Measurements from ENCODE around the gene CFAP52.

CFAP52 gene

GRCh38 chr17:9644910-9645751, 68.7 kb downstream of the CFAP52 start, which contains the start of gene USP43:
Gene USP43 (plus strand): TSS chr17:9645517. CDS start chr17:9645633, 116 bp downstream.
- Histone ChIP-seq H3K9ac (ENCODE audit: low read length) (no peak within 1 kb of the TSS), H3K9me2 (replicated peaks; ENCODE audit: insufficient read depth, low read length) (no peaks in the 10 kb centered on the region), H2AFZ (ENCODE audit: low read length) (peak within 1 kb of the TSS; percentile 43), H3K79me2 (ENCODE audit: low read length) (no peaks in the 10 kb centered on the region), H3K27ac (ENCODE audit: low read length) (no peak within 1 kb of the TSS), H3K9me3 (replicated peaks; ENCODE audit: insufficient read depth, low read length) (no peaks in the 10 kb centered on the region), H3F3A (ENCODE audit: insufficient read depth, low read length) (no peaks in the 10 kb centered on the region), H4K20me1 (ENCODE audit: insufficient read depth, low read length) (no peaks in the 10 kb centered on the region), H3K36me3 (replicated peaks; ENCODE audit: insufficient read depth, low read length) (no peaks in the 10 kb centered on the region), H3K4me1 (ENCODE audit: low read length) (no peaks in the 10 kb centered on the region), H3K4me3 (ENCODE audit: low read length) (peak within 1 kb of the TSS; percentile 31; the same call in 1 of the 2 replicates), H3K4me2 (ENCODE audit: low read depth, low read length) (peak within 1 kb of the TSS; percentile 57; the same call in 1 of the 2 replicates), H3K27me3 (replicated peaks; ENCODE audit: insufficient read depth, low read length) (peaks cover 7% of the 10 kb centered on the region)
- TF ChIP-seq EZH2phosphoT487 (IDR thresholded peaks at IDR 0.05; ENCODE audit: low read length) (no peak), EZH2 (optimal IDR thresholded peaks at IDR 0.05; ENCODE audit: low read depth, low read length) (no peak), CTCF (IDR thresholded peaks at IDR 0.05; ENCODE audit: low read length) (no peak)
- no peak for DNase-seq

GRCh38 chr17:9645851-9646545, 69.6 kb downstream of the CFAP52 start:
- H3F3A ChIP-seq (ENCODE audit: insufficient read depth, low read length), result no peaks in the 10 kb centered on the region
- TF ChIP-seq EZH2phosphoT487 (IDR thresholded peaks at IDR 0.05; ENCODE audit: low read length), result no peak
- no peak for TF ChIP-seq CTCF (IDR thresholded peaks at IDR 0.05; ENCODE audit: low read length)
- TF ChIP-seq EZH2 (optimal IDR thresholded peaks at IDR 0.05; ENCODE audit: low read depth, low read length), result no peak
- no peak overlapping the region for H2AFZ ChIP-seq (ENCODE audit: low read length)
- no peaks in the 10 kb centered on the region for H3K9me2 ChIP-seq (replicated peaks; ENCODE audit: insufficient read depth, low read length)
- DNase-seq, result no peak
- peaks cover 10% of the 10 kb centered on the region for H3K27me3 ChIP-seq (replicated peaks; ENCODE audit: insufficient read depth, low read length)
- no peak overlapping the region for H3K4me3 ChIP-seq (ENCODE audit: low read length)
- H4K20me1 ChIP-seq (ENCODE audit: insufficient read depth, low read length), result no peaks in the 10 kb centered on the region
- no peak overlapping the region for H3K9ac ChIP-seq (ENCODE audit: low read length)
- no peaks in the 10 kb centered on the region for H3K9me3 ChIP-seq (replicated peaks; ENCODE audit: insufficient read depth, low read length)
- H3K4me1 ChIP-seq (ENCODE audit: low read length), result no peaks in the 10 kb centered on the region
- H3K4me2 ChIP-seq (ENCODE audit: low read depth, low read length), result no peak overlapping the region
- no peaks in the 10 kb centered on the region for H3K36me3 ChIP-seq (replicated peaks; ENCODE audit: insufficient read depth, low read length)
- no peak overlapping the region for H3K27ac ChIP-seq (ENCODE audit: low read length)
- no peaks in the 10 kb centered on the region for H3K79me2 ChIP-seq (ENCODE audit: low read length)

GRCh38 chr17:9646546-9646885, 70.1 kb downstream of the CFAP52 start:
- TF ChIP-seq EZH2phosphoT487 (IDR thresholded peaks at IDR 0.05; ENCODE audit: low read length), result no peak
- no peak for TF ChIP-seq EZH2 (optimal IDR thresholded peaks at IDR 0.05; ENCODE audit: low read depth, low read length)
- TF ChIP-seq CTCF (IDR thresholded peaks at IDR 0.05; ENCODE audit: low read length), result no peak
- Histone ChIP-seq H4K20me1 (ENCODE audit: insufficient read depth, low read length) (no peaks in the 10 kb centered on the region), H3K36me3 (replicated peaks; ENCODE audit: insufficient read depth, low read length) (no peaks in the 10 kb centered on the region), H3K4me1 (ENCODE audit: low read length) (no peaks in the 10 kb centered on the region), H3K79me2 (ENCODE audit: low read length) (no peaks in the 10 kb centered on the region), H3K27ac (ENCODE audit: low read length) (no peak overlapping the region), H3F3A (ENCODE audit: insufficient read depth, low read length) (no peaks in the 10 kb centered on the region), H3K4me2 (ENCODE audit: low read depth, low read length) (no peak overlapping the region), H3K9me2 (replicated peaks; ENCODE audit: insufficient read depth, low read length) (no peaks in the 10 kb centered on the region), H2AFZ (ENCODE audit: low read length) (no peak overlapping the region), H3K27me3 (replicated peaks; ENCODE audit: insufficient read depth, low read length) (peaks cover 10% of the 10 kb centered on the region), H3K9me3 (replicated peaks; ENCODE audit: insufficient read depth, low read length) (no peaks in the 10 kb centered on the region), H3K4me3 (ENCODE audit: low read length) (no peak overlapping the region), H3K9ac (ENCODE audit: low read length) (no peak overlapping the region)
- DNase-seq, result no peak
